NCI-H82 (cell line): ENCODE measurements around the gene DAP3.
"Not testable (repeated sequence)": the region's sequence is repeated elsewhere in the genome, so short reads cannot be mapped to it uniquely, and the experiment has no call there.

ENCODE experiments used
- DNase-seq: peaks from one replicate; lab custom pipeline; 2025; lab: John Stamatoyannopoulos, UW

The DAP3 gene

GRCh38 chr1:155689081-155689607 lies at the start of gene DAP3:
Gene DAP3 (plus strand): TSS chr1:155689091. CDS start chr1:155709780, 20,689 bp downstream.
- peak; percentile 51 for DNase-seq

GRCh38 chr1:155640367-155640766 lies 48.5 kb upstream of the DAP3 start:
- no peak for DNase-seq

- not testable (repeated sequence) for DNase-seq
Measured at GRCh38 chr1:155642559-155643180, 46.2 kb upstream of the DAP3 start.

GRCh38 chr1:155643230-155643629 lies 45.7 kb upstream of the DAP3 start:
- no peak for DNase-seq

GRCh38 chr1:155645034-155645598 lies 43.8 kb upstream of the DAP3 start:
- DNase-seq = peak; percentile 73

GRCh38 chr1:155645648-155646047 lies 43.2 kb upstream of the DAP3 start:
- no peak for DNase-seq

- no peak for DNase-seq
Measured at GRCh38 chr1:155646307-155646706, 42.6 kb upstream of the DAP3 start.

GRCh38 chr1:155648207-155649147 lies 40.4 kb upstream of the DAP3 start:
- peak; percentile 47 for DNase-seq

- no peak for DNase-seq
Measured at GRCh38 chr1:155649676-155650075, 39.2 kb upstream of the DAP3 start.

GRCh38 chr1:155650231-155650757 lies 38.6 kb upstream of the DAP3 start:
- peak; percentile 21 for DNase-seq

- DNase-seq = no peak
Measured at GRCh38 chr1:155651861-155652661, 36.8 kb upstream of the DAP3 start.

- DNase-seq = no peak
Measured at GRCh38 chr1:155652951-155653350, 35.9 kb upstream of the DAP3 start.

GRCh38 chr1:155657463-155657862 lies 31.4 kb upstream of the DAP3 start:
- peak; percentile 19 for DNase-seq

- DNase-seq = not testable (repeated sequence)
Measured at GRCh38 chr1:155661239-155661638, 27.7 kb upstream of the DAP3 start.

GRCh38 chr1:155669233-155670162 lies 19.4 kb upstream of the DAP3 start:
- DNase-seq = no peak

- DNase-seq = no peak
Measured at GRCh38 chr1:155671750-155672149, 17.1 kb upstream of the DAP3 start.

GRCh38 chr1:155673003-155673402 lies 15.9 kb upstream of the DAP3 start:
- DNase-seq = no peak

- DNase-seq = no peak
Measured at GRCh38 chr1:155678027-155678426, 10.9 kb upstream of the DAP3 start.

GRCh38 chr1:155678992-155679391 lies 9.9 kb upstream of the DAP3 start:
- not testable (repeated sequence) for DNase-seq

GRCh38 chr1:155680531-155680930 lies 8.4 kb upstream of the DAP3 start:
- no peak for DNase-seq
